D341Med (cell line): ENCODE results near the gene UGT1A1.

Experiments
- DNase-seq: peaks from one replicate; pipeline ENCODE4 v3.0.0; 2012; ENCODE audit warnings: low spot score

The UGT1A1 gene

GRCh38 chr2:233798335-233799086, 38.4 kb downstream of the UGT1A1 start:
- DNase-seq = no peak

GRCh38 chr2:233799087-233799665, 39.1 kb downstream of the UGT1A1 start:
- DNase-seq = no peak

GRCh38 chr2:233799716-233800115, 39.6 kb downstream of the UGT1A1 start:
- DNase-seq = no peak

GRCh38 chr2:233800208-233800607, 40.1 kb downstream of the UGT1A1 start:
- no peak for DNase-seq

- no peak for DNase-seq
Measured at GRCh38 chr2:233801357-233802131, 41.5 kb downstream of the UGT1A1 start.

- no peak for DNase-seq
Measured at GRCh38 chr2:233802132-233802815, 42.2 kb downstream of the UGT1A1 start.

- DNase-seq = no peak
Measured at GRCh38 chr2:233803292-233803911, 43.3 kb downstream of the UGT1A1 start.

- no peak for DNase-seq
Measured at GRCh38 chr2:233803994-233804393, 43.9 kb downstream of the UGT1A1 start.

- DNase-seq = no peak
Measured at GRCh38 chr2:233807215-233807865, 47.3 kb downstream of the UGT1A1 start.

- DNase-seq = no peak
Measured at GRCh38 chr2:233807966-233808935, 48.2 kb downstream of the UGT1A1 start.

- no peak for DNase-seq
Measured at GRCh38 chr2:233810385-233810784, 50.3 kb downstream of the UGT1A1 start.

- no peak for DNase-seq
Measured at GRCh38 chr2:233811087-233811486, 51.0 kb downstream of the UGT1A1 start.

- DNase-seq = no peak
Measured at GRCh38 chr2:233811732-233812131, 51.7 kb downstream of the UGT1A1 start.

GRCh38 chr2:233813236-233814055, 53.4 kb downstream of the UGT1A1 start:
- DNase-seq = no peak

GRCh38 chr2:233814056-233814835, 54.2 kb downstream of the UGT1A1 start:
- no peak for DNase-seq

- DNase-seq = no peak
Measured at GRCh38 chr2:233815861-233816260, 55.8 kb downstream of the UGT1A1 start.

GRCh38 chr2:233816334-233816733, 56.3 kb downstream of the UGT1A1 start:
- DNase-seq = no peak

GRCh38 chr2:233816771-233817170, 56.7 kb downstream of the UGT1A1 start:
- DNase-seq = no peak
